HCT116 (cell line): ENCODE measurements around the gene LIPH.

Experiments
- CTCF ChIP-seq, 3 experiments: fragments of 200-600 bp in 1 of 3; sonication (generic) in 1 of 3; IDR thresholded peaks in 2 of 3; conservative IDR thresholded peaks in 1 of 3; 2 replicates each; pipeline ENCODE4 v1.5.1; 2012 to 2017; ENCODE audit warnings: low read depth in 2 of 3, low read length in 2 of 3, antibody characterized with exemption in 1 of 3, borderline replicate concordance in 1 of 3, control low read depth in 1 of 3, mild to moderate bottlenecking in 1 of 3, mixed read lengths in 1 of 3, mixed run types in 1 of 3, moderate library complexity in 1 of 3; ENCODE audit not compliant: insufficient read depth in 1 of 3
- EZH2 ChIP-seq: fragments of 200-600 bp; sonication (generic); IDR thresholded peaks from 2 replicates; pipeline ENCODE4 v1.6.1; 2017; ENCODE audit warnings: antibody characterized with exemption, mixed run types
- EZH2phosphoT487 ChIP-seq: fragments of 200-600 bp; IDR thresholded peaks from 2 replicates; pipeline ENCODE4 v1.6.1; 2018; ENCODE audit warnings: antibody characterized with exemption, borderline replicate concordance
- MAX ChIP-seq: IDR thresholded peaks from 2 replicates; pipeline ENCODE4 v1.6.1; 2012
- POLR2A ChIP-seq: IDR thresholded peaks from 2 replicates; pipeline ENCODE4 v1.7.0; 2011; ENCODE audit warnings: borderline replicate concordance; ENCODE audit not compliant: insufficient read depth, insufficient read length; ENCODE audit errors: extremely low read depth
- POLR2AphosphoS5 ChIP-seq: IDR thresholded peaks from 2 replicates; pipeline ENCODE4 v1.6.1; 2011; ENCODE audit warnings: mild to moderate bottlenecking, low read depth, low read length, moderate library complexity
- REST ChIP-seq: IDR thresholded peaks from 2 replicates; pipeline ENCODE4 v1.6.1; 2012; ENCODE audit warnings: low read depth
- YY1 ChIP-seq: IDR thresholded peaks from 2 replicates; pipeline ENCODE4 v1.6.1; 2011; ENCODE audit warnings: low read length, low read depth, moderate library complexity, mild to moderate bottlenecking; ENCODE audit not compliant: insufficient replicate concordance; ENCODE audit errors: extremely low read depth
- ZFX ChIP-seq: fragments of 450-650 bp; IDR thresholded peaks from 2 replicates; pipeline ENCODE4 v1.6.1; 2017
- ZNF274 ChIP-seq: fragments of 200-500 bp; sonication (Bioruptor generic); IDR thresholded peaks from 2 replicates; pipeline ENCODE4 v1.6.1; 2014; ENCODE audit warnings: mild to moderate bottlenecking, low read depth, low read length, inconsistent platforms

GRCh38 chr3:185539934-185540333 lies 12.5 kb downstream of the LIPH start:
- TF ChIP-seq POLR2AphosphoS5 (no peak), POLR2A (no peak), ZNF274 (no peak), CTCF (IDR thresholded peaks at IDR 0.05 in 2 of 3, conservative IDR thresholded peaks at IDR 0.05 in 1 of 3; ENCODE audit: borderline replicate concordance in 1 of 3, insufficient read depth in 1 of 3, low read depth in 2 of 3, low read length in 2 of 3) (no peak), MAX (no peak), EZH2 (no peak), ZFX (no peak), YY1 (no peak), EZH2phosphoT487 (no peak), REST (no peak)
